ENCODE measurements around the gene TMEM52. TPM values are rescaled to one million over a fixed set of nuclear protein-coding genes. Genes with fewer than 3 reads are reported as not detected.

Gene TMEM52
- not detected in 2 replicates for total RNA-seq

DNA sequence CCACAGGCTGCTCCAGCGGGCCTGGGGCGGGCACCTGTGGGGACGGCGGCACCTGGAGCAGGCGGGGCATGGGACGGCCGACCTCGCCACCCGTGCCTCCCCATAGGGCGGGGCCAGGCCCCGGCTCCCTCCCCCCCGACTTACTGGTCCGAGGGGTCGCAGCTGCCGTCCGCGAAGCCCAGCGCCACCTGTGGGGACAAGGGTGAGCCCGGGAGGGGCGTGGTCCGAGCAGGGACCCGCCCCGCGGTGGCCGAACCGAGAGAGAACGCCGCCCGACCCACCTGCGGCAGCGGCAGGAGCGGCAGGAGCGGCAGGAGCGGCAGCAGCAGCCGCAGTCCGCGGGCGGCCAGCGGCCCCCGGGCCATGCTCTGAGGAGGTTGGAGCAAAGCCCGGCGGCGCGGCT is at the start of gene TMEM52:
TMEM52 (minus strand) TSS at position 379 of the 403 bp plus-strand sequence; CDS start at position 365, 14 bp downstream.

DNA sequence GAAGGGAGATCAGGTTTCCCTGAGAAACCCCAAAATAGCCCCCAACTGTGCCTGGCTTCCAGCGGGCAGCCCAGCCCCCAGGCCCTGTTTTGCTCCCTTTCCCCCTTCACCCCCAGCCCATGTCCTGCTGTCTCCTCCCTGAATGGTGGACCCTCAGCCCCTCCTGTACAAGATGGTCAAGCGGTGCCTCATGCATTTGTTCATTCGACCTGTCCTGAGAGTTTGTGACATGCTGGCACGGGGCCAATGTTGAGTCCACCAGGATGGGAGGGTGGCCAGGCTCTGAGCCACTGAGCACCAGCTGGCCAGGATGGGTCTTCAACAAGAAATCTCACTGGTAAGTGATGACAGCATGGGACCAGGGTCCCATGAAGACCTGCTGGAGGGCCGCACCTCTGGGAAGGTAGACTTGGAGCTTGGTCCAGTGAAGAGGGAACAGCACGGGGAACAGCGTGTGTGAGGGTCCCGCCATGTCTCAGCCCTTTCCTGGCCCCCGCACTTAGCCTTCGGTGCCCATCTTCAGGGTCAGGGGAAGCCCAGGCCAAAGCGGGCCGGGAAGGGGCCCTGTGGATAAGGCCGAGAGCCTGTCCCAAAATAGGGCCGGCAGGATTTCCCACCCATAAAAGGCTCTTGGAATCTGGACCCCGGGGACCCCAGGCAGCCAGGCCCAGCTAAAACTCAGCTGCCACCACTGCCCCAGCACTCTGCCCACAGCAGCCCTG is 3.9 kb downstream of the TMEM52 start, which contains the start of gene CALML6:
CALML6 (plus strand) TSS at position 290 of the 722 bp plus-strand sequence; CDS start at position 311, 21 bp downstream.

DNA sequence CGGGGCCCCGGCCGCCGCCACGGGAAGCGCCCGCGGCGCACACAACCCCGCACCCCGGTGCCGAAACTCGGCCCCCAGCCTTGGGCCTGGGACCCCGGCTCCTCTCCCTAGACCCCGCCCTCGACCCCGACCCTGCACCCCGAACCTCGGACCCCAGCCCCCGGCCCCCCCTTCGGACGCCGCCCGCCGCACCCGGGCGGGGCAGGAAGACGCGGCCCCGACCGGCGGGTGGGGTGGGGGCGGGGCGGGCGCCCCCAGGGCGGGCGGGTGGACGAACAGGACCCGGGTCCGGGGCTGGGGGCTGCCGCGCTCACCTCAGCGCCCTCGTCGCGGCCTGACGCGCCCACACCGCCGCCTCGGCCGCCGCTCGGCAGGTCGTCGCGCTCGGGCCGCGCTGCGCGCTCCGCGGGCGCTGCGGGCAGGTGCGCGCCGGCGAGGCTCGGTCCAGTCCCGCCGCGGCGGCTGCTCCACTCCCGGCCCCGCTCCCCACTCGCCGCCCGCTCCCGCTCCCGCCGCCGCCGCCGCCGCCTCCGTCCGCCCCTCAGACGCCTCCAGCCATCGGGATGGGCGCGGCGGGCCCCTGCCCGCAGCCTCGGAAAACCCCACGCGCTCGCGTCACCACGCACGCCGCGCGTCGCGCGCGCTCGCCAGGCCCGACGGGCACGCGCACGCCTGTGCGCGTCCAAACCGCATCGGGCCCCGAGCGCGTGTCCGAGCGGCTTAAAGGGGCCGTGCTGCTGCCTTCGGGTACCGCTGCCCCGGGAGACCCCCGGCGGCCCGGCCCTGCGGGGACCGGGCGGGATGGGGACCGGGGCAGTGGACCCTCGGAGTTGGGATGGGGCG is 28.4 kb downstream of the TMEM52 start, which contains the start of gene GNB1:
GNB1 (minus strand) TSS at position 582 of the 843 bp plus-strand sequence. CDS start 65,634 bp downstream, outside the sequence.

Other genes with a start within 250 kb of the TMEM52 start
- 18.2 and 24.6 TPM in 2 replicates for gene SLC35E2B, start 226.5 kb downstream of the TMEM52 start, total RNA-seq
- gene CDK11A, start 194.9 kb downstream of the TMEM52 start, total RNA-seq = 6.9 and 11.8 TPM in 2 replicates
- 38.1 and 45.0 TPM in 2 replicates for gene NADK, start 140.8 kb downstream of the TMEM52 start, total RNA-seq
- 135 and 138 TPM in 2 replicates for gene GNB1, start 28.2 kb downstream of the TMEM52 start, total RNA-seq
- gene CALML6, start 4.0 kb downstream of the TMEM52 start, total RNA-seq = not detected in 2 replicates
- not detected in 2 replicates for gene CFAP74, start 84.5 kb upstream of the TMEM52 start, total RNA-seq
- not detected in 2 replicates for gene GABRD, start 100.1 kb upstream of the TMEM52 start, total RNA-seq
- 0.86 and 1.4 TPM in 2 replicates for gene PRKCZ, start 131.1 kb upstream of the TMEM52 start, total RNA-seq